Kidney epithelial cell (primary cell): ENCODE data around the gene ELOVL6. TPM values are rescaled to one million over a fixed set of nuclear protein-coding genes. Genes with fewer than 3 reads are reported as not detected.

Experiments used
- DNase-seq: peaks from one replicate; pipeline ENCODE4 v3.0.0-alpha.2; 2010; ENCODE audit warnings: low read depth
- H3K27me3 ChIP-seq: 2 replicates; pipeline ENCODE4 v1.6.0; 2011; ENCODE audit warnings: low read length; ENCODE audit not compliant: control insufficient read depth, insufficient read depth
- H3K36me3 ChIP-seq: 2 replicates; pipeline ENCODE4 v1.5.1; 2011; ENCODE audit warnings: low read length; ENCODE audit not compliant: control insufficient read depth, insufficient read depth
- H3K4me3 ChIP-seq: 2 replicates; pipeline ENCODE4 v1.5.1; 2011; ENCODE audit warnings: low read depth, mild to moderate bottlenecking, control low read depth, low read length
- CTCF ChIP-seq: IDR thresholded peaks from 2 replicates; pipeline ENCODE4 v1.5.1; 2011; ENCODE audit warnings: mild to moderate bottlenecking, moderate library complexity, low read length, control low read depth, inconsistent platforms; ENCODE audit not compliant: insufficient read depth, poor library complexity, severe bottlenecking
- total RNA-seq: library from RNA; depleted of rRNA; stranded (reverse); fragments of >200 nt; gene quantifications from 2 replicates; pipeline ENCODE4 v1.2.3, GENCODE V29; 2015

ELOVL6 gene
- total RNA-seq, 1 donor from 2014 or later: 21.6 TPM

GRCh38 chr4:110075083-110075738 lies 123.2 kb downstream of the ELOVL6 start:
- DNase-seq: no peak
- no peak for TF ChIP-seq CTCF
- no peaks in the 10 kb centered on the region for H3K36me3 ChIP-seq
- H3K27me3 ChIP-seq: no peaks in the 10 kb centered on the region
- no peak overlapping the region for H3K4me3 ChIP-seq

- Histone ChIP-seq H3K27me3 (no peaks in the 10 kb centered on the region), H3K36me3 (no peaks in the 10 kb centered on the region), H3K4me3 (no peak overlapping the region)
- DNase-seq: no peak
- TF ChIP-seq CTCF: no peak
Measured at GRCh38 chr4:110074570-110074969, 123.8 kb downstream of the ELOVL6 start.

GRCh38 chr4:110073053-110073845 lies 125.2 kb downstream of the ELOVL6 start:
- TF ChIP-seq CTCF: no peak
- H3K27me3 ChIP-seq: no peaks in the 10 kb centered on the region
- H3K36me3 ChIP-seq: no peaks in the 10 kb centered on the region
- H3K4me3 ChIP-seq: no peak overlapping the region
- no peak for DNase-seq

GRCh38 chr4:110071466-110071865 lies 126.9 kb downstream of the ELOVL6 start:
- DNase-seq: no peak
- Histone ChIP-seq H3K4me3 (no peak overlapping the region), H3K36me3 (no peaks in the 10 kb centered on the region), H3K27me3 (no peaks in the 10 kb centered on the region)
- TF ChIP-seq CTCF: no peak

- TF ChIP-seq CTCF: no peak
- no peaks in the 10 kb centered on the region for H3K27me3 ChIP-seq
- H3K4me3 ChIP-seq: no peak overlapping the region
- DNase-seq: no peak
- H3K36me3 ChIP-seq: no peaks in the 10 kb centered on the region
Measured at GRCh38 chr4:110068248-110068647, 130.2 kb downstream of the ELOVL6 start.
